ENCODE data around the gene MBD6.

Gene MBD6

DNA sequence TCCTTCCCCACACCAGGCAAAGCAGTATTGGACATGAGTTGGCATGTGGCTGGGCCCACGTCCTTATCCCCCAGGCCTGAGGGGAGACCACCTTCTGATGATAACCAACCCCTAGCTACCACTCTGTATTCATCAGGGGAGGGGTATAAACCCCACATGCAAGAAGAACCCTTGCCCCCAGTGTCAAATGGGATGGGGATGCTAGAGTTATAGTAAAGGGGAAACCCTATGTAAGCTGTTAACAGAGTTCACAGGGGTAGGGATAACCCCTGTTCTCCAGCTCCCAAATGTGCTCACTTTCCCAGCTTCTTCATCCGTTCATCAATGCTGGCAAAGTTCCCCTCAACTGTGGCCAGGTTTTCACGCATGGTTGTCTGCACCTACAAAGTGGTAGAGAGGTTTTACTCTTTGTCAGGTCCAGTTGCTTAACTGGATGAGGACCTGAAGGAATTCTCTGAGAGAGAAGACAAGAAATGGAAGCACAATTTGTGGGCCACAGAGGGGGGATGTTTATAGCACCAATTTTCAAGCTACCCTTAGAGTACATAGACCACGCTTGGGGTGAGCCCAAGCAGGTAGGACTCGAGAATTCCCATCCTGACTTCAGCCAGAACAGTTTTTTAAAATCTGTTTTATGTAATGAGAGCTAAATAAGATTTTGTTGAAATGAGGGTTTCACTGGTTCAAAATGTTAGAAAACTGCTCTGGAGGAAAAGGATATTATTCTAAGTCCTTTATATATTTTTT lies 7.9 kb downstream of the MBD6 start:
- no peak for DNase-seq

DNA sequence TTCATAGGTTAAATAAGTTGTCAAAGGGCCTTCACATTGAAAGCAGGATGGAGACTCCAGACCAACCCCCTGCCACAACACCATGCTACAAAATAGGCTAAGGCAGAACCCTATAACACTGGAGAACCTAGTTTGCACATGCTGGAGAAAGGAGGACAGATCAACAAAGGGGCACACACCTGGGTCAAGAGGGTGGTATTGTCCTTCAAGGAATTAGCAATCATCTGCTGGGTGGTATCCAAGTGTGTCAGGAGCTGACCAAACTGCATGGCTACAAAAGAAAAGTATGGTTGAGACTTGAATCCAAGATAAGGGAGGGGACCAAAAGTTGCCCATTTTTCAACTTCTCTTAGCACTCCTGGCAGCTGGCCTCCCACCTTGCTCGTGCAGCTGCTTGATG lies 9.2 kb downstream of the MBD6 start:
- DNase-seq: no peak

DNA sequence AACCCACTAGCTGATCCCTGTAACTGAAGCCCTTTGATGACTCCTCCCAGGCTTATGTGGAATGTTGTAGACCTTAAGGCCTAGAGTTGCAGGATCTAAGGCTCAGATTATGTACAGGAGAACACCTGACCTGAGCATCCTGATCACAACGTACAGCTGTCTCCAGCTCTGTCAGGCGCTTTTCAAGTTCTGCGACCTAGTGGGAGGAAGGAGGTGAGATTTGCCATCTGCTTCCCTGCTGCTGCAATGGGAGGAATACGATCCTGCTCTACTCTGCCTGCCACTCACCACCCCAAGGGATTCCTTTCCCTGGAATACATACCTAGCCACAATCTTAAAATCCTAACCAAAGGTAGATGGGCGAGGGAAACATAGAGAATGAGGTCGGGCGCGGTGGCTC lies 10.5 kb downstream of the MBD6 start:
- no peak for DNase-seq

DNA sequence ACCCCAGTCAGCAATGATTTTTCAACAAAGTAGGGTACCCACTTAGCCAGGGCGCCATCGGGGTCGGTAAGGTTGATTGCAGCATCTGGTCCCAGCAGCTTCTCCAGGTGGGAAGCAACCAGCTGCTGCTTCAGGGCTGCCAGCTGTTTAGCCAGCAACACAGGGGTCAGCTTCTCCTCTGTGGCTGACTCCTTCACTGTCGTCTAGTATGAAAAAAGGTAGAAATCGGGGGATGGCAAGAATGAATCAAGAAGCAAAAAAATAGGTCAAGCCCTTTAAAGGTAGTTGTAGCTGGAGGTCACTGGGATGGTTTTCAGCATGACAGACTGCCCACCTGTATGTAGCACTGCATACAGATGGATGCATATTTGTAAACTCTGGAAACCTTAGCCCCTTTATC lies 11.6 kb downstream of the MBD6 start:
- no peak for DNase-seq

DNA sequence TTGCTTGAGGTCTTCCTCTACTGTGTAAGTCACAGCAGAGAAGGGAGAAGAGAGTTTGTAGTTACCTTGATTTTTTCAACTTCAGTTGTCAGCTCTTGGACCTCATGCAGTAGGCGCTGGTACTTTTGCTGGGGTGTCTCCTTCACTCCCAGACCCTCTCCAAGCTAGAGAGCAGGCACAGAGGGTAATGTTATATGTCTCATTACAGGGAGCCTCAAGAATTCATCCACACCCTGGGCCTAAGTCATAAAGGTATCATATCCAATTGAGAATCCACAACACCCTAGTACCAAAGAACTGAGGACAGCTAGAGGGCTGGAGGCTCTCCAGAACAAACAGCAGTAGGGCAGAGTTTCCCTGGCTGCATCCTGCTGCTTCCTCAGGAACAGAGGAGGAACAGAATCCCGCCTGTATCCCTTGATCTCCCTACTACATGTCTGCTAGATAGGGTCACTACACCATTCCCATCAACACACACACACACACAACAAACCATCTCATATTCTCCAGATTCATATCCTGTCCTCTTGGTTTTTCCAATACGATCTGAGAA lies 12.4 kb downstream of the MBD6 start:
- DNase-seq: no peak

DNA sequence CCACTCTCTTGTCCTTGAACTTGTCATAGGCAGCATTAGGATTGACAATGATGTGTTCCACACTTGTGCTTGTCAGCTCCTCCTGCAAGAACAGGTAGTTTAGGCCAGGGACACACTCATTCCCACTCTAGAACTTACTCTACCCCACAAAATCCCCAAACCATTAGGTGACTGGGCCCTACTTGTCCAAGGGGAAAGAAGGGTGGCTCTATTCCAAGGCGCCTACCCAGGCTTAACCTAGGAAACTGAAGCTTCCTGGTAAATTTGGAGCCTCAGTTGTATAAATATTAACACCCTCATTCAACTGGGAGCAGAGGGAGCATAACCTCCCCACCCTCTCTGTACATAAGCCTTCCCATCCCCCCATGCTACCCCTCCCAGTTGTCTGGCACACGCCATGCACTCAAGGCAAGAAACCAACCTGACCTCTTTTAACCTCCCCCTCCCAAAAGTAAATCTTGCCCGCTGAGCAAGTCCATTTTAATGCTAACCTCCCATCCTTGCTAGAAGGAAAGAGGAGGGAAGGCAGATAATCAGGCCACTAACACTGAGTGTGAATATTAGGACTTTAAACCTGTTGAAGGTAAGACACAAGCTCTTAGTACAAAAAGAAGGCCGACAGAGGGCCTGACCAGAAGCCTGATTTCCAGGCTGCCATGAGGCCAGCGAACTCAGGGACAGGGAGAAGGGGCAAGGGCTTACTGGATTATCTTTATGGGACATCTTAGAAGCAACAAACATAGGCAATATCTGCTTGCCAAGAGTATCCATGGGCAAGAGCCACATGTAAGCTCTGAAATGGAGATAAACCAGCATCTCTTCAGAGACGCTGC lies 13.4 kb downstream of the MBD6 start:
- DNase-seq: no peak

DNA sequence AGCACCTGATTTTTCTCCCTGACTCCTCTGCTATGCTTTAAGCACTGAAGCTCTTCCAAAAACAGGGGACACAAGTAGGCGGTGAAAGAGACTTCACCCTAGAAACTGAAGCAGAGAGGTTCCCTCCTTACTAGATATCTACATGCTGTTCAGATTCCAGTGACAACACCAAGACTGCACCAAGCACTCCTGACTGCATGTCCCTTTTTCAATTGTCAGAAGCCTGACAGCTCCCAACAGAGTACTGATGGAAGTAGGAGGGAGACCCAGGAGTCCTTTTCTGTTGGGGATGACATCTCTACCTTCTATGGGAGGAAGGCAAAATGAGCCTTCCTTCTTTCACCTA lies 13.9 kb downstream of the MBD6 start:
- no peak for DNase-seq

DNA sequence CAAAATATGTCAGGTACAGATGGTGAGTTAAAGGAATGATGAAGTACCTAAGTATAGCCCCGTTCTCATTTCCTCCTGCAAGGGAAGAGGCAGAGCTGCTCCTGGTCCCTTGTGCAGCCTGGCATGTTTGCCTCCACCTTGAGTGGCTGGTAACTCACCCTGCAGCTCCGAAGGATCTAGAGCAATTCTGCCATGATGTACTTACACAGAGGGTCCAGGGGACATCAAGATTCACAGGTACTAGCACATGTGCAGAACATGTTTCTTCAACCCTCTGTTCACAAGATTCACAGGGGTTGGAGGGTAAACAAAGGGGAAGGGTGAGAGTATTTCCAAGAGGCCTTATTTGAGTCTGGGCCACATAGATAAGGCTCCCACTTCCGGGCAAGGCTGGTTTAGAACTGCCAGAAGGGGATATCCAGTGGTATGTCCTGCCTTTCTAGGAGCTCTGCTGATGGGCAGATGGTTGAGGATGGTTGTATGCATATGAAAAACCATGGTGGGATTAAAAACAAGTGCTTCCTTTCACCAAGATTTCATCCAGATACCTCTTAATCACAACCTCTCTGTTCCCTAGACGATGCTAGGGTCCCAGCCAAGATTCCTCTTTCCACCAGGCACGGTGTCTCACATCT lies 16.6 kb downstream of the MBD6 start:
- no peak for DNase-seq

DNA sequence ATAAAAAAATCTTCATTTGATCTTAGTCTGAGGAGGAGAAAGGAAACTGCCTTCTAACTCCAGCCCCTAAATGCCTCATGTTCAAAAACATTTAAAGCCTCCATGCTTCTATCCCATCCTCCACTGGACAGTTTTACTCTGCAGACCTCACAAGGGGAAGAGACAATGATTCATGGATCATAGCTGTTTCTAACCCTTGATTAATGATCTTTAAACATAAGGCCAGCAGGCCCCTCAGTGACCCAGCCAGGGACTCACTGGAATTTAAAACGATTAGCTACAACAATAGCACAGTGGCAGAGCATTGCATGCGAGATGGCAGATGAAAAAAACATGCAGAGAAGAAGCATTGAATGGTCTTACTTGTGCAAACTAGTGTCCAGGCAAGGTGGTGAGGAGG lies 18.4 kb downstream of the MBD6 start:
- DNase-seq: no peak

DNA sequence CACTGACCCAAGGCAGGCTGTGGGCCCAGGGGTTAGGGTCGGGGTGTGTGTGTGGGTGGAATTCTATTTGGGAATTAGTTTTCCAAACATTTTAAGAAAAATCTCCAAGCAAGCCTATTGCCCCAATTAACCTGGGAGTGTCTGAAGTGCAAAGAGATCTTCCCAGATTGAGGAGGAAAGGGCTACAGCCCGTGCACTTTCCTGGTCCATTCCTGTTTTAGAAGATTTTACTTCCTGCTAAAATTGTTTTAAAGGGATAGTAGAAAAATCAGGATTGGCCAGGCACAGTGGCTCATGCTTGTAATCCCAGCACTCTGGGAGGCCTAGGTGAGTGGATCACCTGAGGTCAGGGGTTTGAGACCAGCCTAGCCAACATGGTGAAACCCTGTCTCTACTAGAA lies 19.1 kb downstream of the MBD6 start:
- DNase-seq: no peak

DNA sequence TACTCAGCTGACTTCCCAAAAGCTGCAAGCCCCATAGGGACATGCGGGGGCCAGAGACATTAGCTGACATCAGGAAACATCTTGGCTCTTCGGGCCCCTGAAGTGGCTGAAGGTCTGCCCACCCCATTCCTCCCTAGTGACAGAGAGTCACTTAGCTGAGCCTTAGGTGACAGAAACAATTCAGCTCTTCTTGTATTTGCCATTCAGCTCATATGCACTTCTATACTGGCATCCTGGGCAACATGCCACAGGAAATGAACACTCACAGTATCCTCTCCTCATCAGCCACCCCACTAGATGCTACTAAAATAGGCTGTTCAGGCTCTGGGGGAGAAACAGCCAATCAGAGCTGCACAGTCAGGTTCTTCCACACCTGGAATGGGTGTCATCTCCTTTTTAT lies 21.0 kb downstream of the MBD6 start:
- no peak for DNase-seq

DNA sequence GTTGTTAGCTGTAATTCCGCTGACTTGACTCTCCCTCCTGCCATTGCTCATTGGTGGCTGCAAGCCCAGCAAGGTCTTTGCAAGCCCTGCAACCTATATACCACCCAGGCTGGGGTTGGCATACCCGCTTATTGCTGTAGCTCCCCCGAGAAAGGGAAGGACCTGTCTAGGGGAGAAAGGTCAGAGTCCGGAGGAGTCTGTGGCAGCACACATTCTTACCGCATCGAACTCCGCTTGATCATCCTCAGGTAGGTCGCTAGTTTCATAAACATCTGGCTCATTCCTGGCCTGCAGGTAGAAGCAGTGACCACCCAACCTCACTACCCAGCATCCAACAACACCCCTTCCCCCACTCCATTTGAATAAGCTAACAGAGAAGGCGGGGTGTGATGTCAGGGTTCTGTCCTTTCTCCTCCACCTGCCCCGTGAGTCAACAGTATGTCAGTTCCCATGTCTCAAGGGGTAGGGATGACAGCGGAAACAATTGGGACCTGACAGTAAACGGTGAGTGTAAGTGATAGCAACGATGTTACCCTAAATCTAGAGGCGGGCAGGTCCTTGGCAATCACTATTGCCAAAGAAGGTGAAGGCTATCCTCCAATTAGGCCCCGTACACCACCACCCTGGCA lies 23.3 kb downstream of the MBD6 start:
- no peak for DNase-seq

DNA sequence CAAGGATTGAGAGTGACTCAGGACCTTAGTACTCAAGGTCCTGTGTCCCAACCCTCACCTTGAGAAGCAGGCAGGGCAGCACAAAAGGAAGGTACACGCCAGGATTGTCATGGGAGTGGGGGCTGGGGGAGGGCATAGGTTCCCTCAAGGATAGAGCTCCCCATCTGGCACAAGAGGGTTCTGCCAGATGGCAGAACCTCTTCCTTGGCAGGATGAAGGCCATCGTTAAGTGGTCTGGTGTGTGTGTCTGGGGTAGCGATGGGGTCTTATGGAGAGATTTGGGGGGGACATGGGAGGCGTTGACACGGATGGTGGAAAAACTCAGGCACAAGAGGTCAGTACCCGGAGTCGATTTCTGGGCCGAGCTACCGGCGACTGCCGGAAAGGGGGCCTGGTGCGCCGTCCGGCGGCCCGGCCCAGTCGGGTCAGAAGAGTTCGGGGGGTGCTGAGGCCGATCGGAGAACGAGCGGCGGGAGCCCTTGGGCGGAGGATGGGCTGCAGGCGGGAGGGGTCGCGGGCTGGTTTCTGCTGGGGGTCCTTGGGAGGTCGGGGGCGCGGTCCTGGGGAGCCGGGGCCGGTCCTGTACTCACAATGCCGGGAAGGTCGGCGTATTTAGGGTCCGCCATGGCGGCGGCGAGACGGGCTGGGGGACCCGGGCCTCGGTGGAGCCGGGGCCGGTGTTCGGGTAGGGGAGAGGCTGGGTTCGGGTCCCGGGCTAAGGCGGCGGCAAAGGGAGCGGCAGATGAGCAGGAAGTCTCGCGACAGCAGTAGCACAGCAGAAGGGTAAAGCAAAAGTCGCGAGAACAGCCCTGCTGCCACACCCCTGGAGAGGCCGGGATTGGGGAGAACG lies 24.0 kb downstream of the MBD6 start, which contains the start of gene DCTN2:
DCTN2 (minus strand) TSS at position 755 of the 850 bp plus-strand sequence; CDS start at position 626, 129 bp downstream.
- DNase-seq: peak; percentile 99

DNA sequence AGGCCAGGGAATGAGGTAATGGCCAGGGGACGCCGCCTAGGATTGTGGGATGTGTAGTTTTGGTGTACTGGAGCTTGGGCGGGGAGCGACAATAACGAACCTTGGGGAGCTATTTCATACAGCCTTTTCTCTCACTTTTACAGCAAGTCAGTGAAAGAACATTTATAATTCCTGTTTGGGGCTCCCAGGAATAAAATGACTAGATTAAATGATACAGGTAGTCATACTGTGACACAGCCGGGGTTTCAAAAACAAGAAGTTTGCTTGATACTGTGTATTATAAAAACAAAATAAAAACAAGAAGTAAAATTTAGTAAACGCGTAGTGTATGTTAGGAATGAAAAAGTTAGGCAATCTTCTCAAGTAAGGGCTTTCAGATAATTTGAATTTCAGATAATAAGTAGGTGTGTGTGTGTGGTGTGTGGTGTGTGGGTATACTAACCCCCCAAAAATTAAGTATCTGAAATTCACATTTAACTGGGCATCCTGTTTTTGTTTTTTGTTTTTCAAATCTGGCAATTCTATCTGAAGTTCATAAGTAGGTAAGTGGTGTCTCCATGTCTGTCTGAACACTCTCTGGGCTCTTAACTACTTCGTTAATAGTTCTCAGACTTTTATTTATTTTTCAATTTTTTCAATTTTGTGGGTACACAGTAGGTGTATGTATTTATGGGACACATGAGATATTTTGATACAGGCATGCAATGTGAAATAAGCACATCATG lies 24.8 kb downstream of the MBD6 start:
- DNase-seq: no peak

DNA sequence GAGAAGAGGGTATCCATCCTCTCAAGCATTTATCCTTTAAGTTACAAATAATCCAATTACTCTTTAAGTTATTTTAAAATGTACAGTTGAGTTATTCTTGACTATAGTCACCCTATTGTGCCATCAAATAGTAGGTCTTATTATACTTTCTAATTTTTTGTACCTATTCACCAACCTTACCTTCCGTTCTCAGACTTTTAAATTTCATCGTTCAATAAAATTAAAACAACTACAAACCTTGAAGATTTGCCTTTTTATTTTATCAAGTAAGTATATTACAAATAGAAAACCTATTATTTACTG lies 25.3 kb downstream of the MBD6 start:
- no peak for DNase-seq

DNA sequence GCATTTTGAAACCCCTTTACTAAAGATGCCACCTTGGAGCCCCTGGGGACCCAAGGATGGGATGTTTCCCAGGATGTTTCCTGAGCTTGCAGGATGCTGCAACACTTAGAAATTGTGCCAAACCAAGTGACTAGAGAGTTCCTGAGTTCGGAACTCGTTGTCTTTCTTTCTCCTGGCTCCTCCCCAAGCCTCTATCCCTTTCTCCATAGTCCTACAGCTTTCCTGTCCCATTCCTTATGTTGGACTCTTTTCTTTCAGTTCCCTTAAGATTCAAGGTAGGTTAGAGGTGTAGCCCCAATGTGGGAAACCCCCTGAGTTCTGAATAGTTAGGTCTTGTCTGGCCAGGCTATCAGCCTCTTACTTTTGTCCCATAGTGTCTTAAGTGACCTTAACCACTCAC lies 25.9 kb downstream of the MBD6 start:
- no peak for DNase-seq

DNA sequence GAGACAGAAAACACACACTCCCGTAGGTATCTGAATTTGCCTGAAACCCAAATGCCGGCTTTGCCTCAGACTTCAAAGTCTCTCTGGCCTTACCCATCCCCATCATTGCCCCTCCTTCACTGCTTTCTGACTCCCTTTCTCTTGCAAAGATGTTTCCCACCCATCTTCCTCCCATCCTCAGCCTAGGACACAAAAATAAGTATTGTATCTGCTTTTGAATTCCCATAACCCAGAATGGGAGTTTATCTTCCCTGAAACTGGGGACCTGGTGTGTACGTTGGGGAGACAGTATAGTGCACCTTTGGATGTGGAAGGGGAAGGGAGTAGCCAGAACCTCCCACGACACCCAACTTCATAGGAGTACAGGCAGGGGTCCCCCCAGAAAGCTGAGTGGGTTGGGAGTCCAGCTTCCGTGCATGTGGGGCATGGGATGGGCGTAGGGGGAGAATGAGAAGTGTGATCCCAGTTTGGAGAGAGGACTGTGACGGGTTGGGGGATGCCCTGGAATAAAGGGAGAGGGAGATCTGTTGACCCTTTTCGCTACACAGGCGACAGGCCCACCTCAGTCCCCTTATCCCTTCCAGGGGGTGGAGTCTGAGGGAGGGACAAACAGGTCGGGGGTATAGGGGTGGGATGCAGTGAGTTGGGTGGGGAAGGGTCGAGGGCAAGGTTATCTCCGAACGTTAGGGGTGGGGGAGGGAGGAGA lies 26.7 kb downstream of the MBD6 start:
- DNase-seq: no peak

DNA sequence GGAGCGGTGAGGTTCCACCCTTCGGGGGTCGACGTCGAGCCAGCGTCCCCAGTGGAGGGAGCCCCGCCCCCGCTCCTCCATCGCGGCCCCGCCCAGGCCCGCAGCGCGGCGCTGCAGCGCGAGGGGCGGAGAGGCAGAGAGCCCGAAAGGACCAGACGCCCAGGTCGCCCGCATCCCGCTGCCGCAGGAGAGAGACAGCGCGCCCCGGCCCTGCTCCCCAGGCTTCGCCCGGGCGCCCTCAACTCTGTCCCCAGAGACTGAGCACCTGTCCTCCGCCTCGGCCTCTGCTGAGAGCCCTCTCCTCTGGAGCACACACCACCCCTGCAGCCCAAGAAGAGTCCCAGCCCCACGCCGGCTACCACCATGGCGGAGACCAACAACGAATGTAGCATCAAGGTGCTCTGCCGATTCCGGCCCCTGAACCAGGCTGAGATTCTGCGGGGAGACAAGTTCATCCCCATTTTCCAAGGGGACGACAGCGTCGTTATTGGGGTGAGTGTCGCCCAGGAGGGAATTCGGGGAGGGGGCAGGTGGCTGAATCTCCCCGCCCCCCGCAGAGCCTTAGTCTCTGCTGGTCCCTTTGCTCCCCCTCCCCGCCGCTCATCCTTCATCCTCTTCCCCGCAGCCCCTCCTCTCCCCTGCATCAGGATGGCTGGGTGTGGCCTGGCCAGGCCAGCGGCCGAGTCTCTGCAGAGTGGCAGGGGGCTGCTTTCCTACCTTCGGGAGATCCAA lies 27.5 kb downstream of the MBD6 start, which contains the start of gene KIF5A:
KIF5A (plus strand) TSS at position 136 of the 732 bp plus-strand sequence; CDS start at position 364, 228 bp downstream.
- peak; percentile 79 for DNase-seq

DNA sequence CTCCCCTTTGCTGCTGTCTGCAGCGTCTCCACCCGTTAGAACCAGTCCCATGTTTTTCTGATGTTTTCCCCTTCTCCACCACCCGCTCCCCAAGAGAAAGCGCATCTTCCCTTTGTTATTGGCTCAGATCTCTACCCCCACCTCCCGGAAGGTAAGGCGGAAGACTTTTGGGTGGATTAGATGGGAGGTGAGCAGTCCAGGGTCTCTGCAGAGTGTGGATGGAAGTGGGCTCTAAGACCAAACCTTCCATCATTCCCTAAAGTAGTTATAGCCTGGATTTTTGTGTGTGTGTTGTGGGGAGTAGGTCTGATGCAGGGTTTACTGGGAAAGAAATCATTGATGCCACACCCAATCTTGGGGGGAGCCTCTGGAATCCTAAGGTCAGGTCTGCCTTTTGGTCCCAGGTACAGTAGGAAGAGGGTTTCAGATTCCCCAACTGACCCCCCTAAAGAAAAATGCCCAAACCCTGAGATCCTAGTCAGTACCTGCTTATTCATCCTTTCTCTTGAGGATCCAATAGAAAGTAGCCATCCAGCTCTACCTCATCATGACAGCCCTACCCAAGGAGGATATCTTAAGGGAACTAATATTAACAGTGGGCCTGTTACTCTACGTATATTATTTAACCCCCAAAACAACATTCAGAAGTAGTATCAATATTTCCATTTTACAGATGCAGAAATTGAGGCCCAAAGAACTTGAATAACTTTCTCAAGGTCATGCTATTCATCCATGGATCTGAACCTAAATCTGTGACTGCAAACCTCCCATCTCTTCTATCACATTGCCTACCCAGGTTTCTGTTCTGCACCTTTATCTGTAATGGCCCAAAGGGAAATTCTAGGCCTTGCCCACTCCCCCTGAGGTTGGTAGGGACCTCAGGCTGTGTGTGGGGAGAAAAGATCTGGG lies 28.3 kb downstream of the MBD6 start:
- no peak for DNase-seq
